Measurements from ENCODE around the gene FKRP. TPM values are rescaled to one million over a fixed set of nuclear protein-coding genes. Genes with fewer than 3 reads are reported as not detected.

Gene FKRP
- polyA plus RNA-seq, 1 donor (not counting 4 experiments of a cell fraction or from before 2014, with no cell fraction given) = 6.1 TPM

DNA sequence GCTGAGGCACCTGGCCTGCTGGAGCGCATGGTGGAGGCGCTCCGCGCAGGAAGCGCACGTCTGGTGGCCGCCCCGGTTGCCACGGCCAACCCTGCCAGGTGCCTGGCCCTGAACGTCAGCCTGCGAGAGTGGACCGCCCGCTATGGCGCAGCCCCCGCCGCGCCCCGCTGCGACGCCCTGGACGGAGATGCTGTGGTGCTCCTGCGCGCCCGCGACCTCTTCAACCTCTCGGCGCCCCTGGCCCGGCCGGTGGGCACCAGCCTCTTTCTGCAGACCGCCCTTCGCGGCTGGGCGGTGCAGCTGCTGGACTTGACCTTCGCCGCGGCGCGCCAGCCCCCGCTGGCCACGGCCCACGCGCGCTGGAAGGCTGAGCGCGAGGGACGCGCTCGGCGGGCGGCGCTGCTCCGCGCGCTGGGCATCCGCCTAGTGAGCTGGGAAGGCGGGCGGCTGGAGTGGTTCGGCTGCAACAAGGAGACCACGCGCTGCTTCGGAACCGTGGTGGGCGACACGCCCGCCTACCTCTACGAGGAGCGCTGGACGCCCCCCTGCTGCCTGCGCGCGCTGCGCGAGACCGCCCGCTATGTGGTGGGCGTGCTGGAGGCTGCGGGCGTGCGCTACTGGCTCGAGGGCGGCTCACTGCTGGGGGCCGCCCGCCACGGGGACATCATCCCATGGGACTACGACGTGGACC is 10.1 kb downstream of the FKRP start:
- Histone ChIP-seq H3K36me3 (ENCODE audit: control insufficient read depth in 2 of 2, extremely low read depth in 1 of 2, insufficient read depth in 2 of 2, low read length in 2 of 2) (peaks cover 4 to 5% of the 10 kb centered on the region in 2 experiments), H4K20me1 (ENCODE audit: control insufficient read depth, extremely low read depth, insufficient read depth, low read length) (no peaks in the 10 kb centered on the region), H3K79me2 (ENCODE audit: control insufficient read depth, insufficient read depth, low read length) (no peaks in the 10 kb centered on the region), H3K9me1 (ENCODE audit: control insufficient read depth, extremely low read depth, insufficient read depth, low read length) (no peaks in the 10 kb centered on the region), H3K4me1 (ENCODE audit: control insufficient read depth, extremely low read depth, insufficient read depth, low read length) (peaks cover 12% of the 10 kb centered on the region), H3K4me2 (ENCODE audit: control insufficient read depth, extremely low read depth, insufficient read depth, low read depth, low read length) (no peak overlapping the region), H3K27me3 (ENCODE audit: control insufficient read depth, extremely low read depth, insufficient read depth, low read length) (no peaks in the 10 kb centered on the region), H3K4me3 (ENCODE audit: control insufficient read depth in 2 of 3, extremely low read depth in 1 of 3, insufficient read depth in 2 of 3, low read depth in 1 of 3, low read length in 3 of 3) (no peak overlapping the region), H2AFZ (ENCODE audit: control insufficient read depth, low read length) (no peak overlapping the region), H3K27ac (ENCODE audit: control insufficient read depth, insufficient read depth, low read length) (no peak overlapping the region), H3K9ac (ENCODE audit: control insufficient read depth, extremely low read depth, insufficient read depth, low read length) (no peak overlapping the region), H3K9me3 (ENCODE audit: control insufficient read depth, low read depth, low read length) (no peaks in the 10 kb centered on the region)
- TF ChIP-seq CTCF (optimal IDR thresholded peaks at IDR 0.05 in 1 of 3, IDR thresholded peaks at IDR 0.05 in 1 of 3, conservative IDR thresholded peaks at IDR 0.05 in 1 of 3; ENCODE audit: extremely low read depth in 1 of 3, insufficient read depth in 2 of 3, low read length in 3 of 3) = no peak
- no peak for TF ChIP-seq EZH2 (IDR thresholded peaks at IDR 0.05; ENCODE audit: low read length)
- DNase-seq (ENCODE audit: low read depth, low spot score) = no peak
- dilution Hi-C loops (cut with MboI; ENCODE audit: extremely low pct_ligation_motif_present, low sequenced_read_pairs) = no loop called here
- no peak for FAIRE-seq

- FAIRE-seq = no peak
- TF ChIP-seq EZH2 (IDR thresholded peaks at IDR 0.05; ENCODE audit: low read length) (no peak), CTCF (optimal IDR thresholded peaks at IDR 0.05 in 1 of 3, IDR thresholded peaks at IDR 0.05 in 1 of 3, conservative IDR thresholded peaks at IDR 0.05 in 1 of 3; ENCODE audit: extremely low read depth in 1 of 3, insufficient read depth in 2 of 3, low read length in 3 of 3) (no peak)
- Histone ChIP-seq H3K4me1 (ENCODE audit: control insufficient read depth, extremely low read depth, insufficient read depth, low read length) (peaks cover 13% of the 10 kb centered on the region), H3K27ac (ENCODE audit: control insufficient read depth, insufficient read depth, low read length) (no peak overlapping the region), H3K9me1 (ENCODE audit: control insufficient read depth, extremely low read depth, insufficient read depth, low read length) (no peaks in the 10 kb centered on the region), H3K9me3 (ENCODE audit: control insufficient read depth, low read depth, low read length) (no peaks in the 10 kb centered on the region), H3K36me3 (ENCODE audit: control insufficient read depth in 2 of 2, extremely low read depth in 1 of 2, insufficient read depth in 2 of 2, low read length in 2 of 2) (peaks cover 4 to 5% of the 10 kb centered on the region in 2 experiments), H3K27me3 (ENCODE audit: control insufficient read depth, extremely low read depth, insufficient read depth, low read length) (no peaks in the 10 kb centered on the region), H2AFZ (ENCODE audit: control insufficient read depth, low read length) (no peak overlapping the region), H3K9ac (ENCODE audit: control insufficient read depth, extremely low read depth, insufficient read depth, low read length) (no peak overlapping the region), H3K79me2 (ENCODE audit: control insufficient read depth, insufficient read depth, low read length) (no peaks in the 10 kb centered on the region), H3K4me2 (ENCODE audit: control insufficient read depth, extremely low read depth, insufficient read depth, low read depth, low read length) (no peak overlapping the region), H3K4me3 (ENCODE audit: control insufficient read depth in 2 of 3, extremely low read depth in 1 of 3, insufficient read depth in 2 of 3, low read depth in 1 of 3, low read length in 3 of 3) (no peak overlapping the region), H4K20me1 (ENCODE audit: control insufficient read depth, extremely low read depth, insufficient read depth, low read length) (no peaks in the 10 kb centered on the region)
- dilution Hi-C loops (cut with MboI; ENCODE audit: extremely low pct_ligation_motif_present, low sequenced_read_pairs) = no loop called here
- no peak for DNase-seq (ENCODE audit: low read depth, low spot score)
Measured at GRCh38 chr19:46756544-46756888, 10.7 kb downstream of the FKRP start.
